Neural cell (in vitro differentiated cells): ENCODE results near the gene SSR4. TPM values are rescaled to one million over a fixed set of nuclear protein-coding genes. Genes with fewer than 3 reads are reported as not detected.

ENCODE experiments used
- H2AFZ ChIP-seq: fragments of 200-600, 300-800 bp; sonication (generic), shearing (Covaris generic); 2 replicates; pipeline ENCODE4 v1.6.0; 2014; ENCODE audit warnings: low read depth, mild to moderate bottlenecking, antibody characterized with exemption, low read length, moderate library complexity
- H3F3A ChIP-seq: fragments of 200-600 bp; shearing (Covaris generic); 2 replicates; pipeline ENCODE4 v1.6.1; 2016; ENCODE audit warnings: mild to moderate bottlenecking, moderate library complexity, mixed read lengths, antibody characterized with exemption, low read length; ENCODE audit not compliant: insufficient read depth, poor library complexity, severe bottlenecking
- H3K27ac ChIP-seq: fragments of 200-600, 300-800 bp; sonication (generic), shearing (Covaris generic); 2 replicates; pipeline ENCODE4 v1.5.1; 2014; ENCODE audit warnings: mild to moderate bottlenecking, low read length, moderate library complexity
- H3K27me3 ChIP-seq: fragments of 300-800, 200-600 bp; sonication (generic), shearing (Covaris generic); 2 replicates; pipeline ENCODE4 v1.6.0; 2014; ENCODE audit warnings: mild to moderate bottlenecking, low read depth, low read length, moderate library complexity; ENCODE audit not compliant: insufficient read depth
- H3K36me3 ChIP-seq: fragments of 300-800, 200-600 bp; sonication (generic), shearing (Covaris generic); 2 replicates; pipeline ENCODE4 v1.5.1; 2014; ENCODE audit warnings: mild to moderate bottlenecking, antibody characterized with exemption, low read length, moderate library complexity; ENCODE audit not compliant: insufficient read depth
- H3K4me2 ChIP-seq: fragments of 300-800, 200-600 bp; sonication (generic), shearing (Covaris generic); 2 replicates; pipeline ENCODE4 v1.6.0; 2014; ENCODE audit warnings: mild to moderate bottlenecking, low read length
- H3K4me3 ChIP-seq: fragments of 300-800, 200-600 bp; sonication (generic), shearing (Covaris generic); 2 replicates; pipeline ENCODE4 v1.5.1; 2014; ENCODE audit warnings: mild to moderate bottlenecking, low read length, moderate library complexity
- H3K79me2 ChIP-seq: fragments of 200-600 bp; shearing (Covaris generic); replicated peaks from 2 replicates; pipeline ENCODE4 v1.6.0; 2014; ENCODE audit warnings: mild to moderate bottlenecking, low read length, moderate library complexity; ENCODE audit not compliant: insufficient read depth
- H3K9ac ChIP-seq: fragments of 300-800, 200-600 bp; sonication (generic), shearing (Covaris generic); 2 replicates; pipeline ENCODE4 v1.6.1; 2016; ENCODE audit warnings: mild to moderate bottlenecking, low read length, mixed read lengths
- H3K9me2 ChIP-seq: fragments of 200-600 bp; shearing (Covaris generic); 2 replicates; pipeline ENCODE4 v1.6.1; 2016; ENCODE audit warnings: mild to moderate bottlenecking, low read length, mixed read lengths; ENCODE audit not compliant: insufficient read depth
- H3K9me3 ChIP-seq: fragments of 200-600, 300-800 bp; sonication (generic), shearing (Covaris generic); 2 replicates; pipeline ENCODE4 v1.6.1; 2016; ENCODE audit warnings: mild to moderate bottlenecking, mixed run types, low read length, moderate library complexity, mixed read lengths
- H4K20me1 ChIP-seq: fragments of 200-600 bp; shearing (Covaris generic); 2 replicates; pipeline ENCODE4 v1.6.1; 2016; ENCODE audit warnings: mild to moderate bottlenecking, mixed run types; ENCODE audit not compliant: insufficient read depth
- CTCF ChIP-seq: fragments of 450-650 bp; IDR thresholded peaks from 2 replicates; pipeline ENCODE4 v1.5.1; 2014; ENCODE audit warnings: antibody characterized with exemption, mild to moderate bottlenecking, moderate library complexity; ENCODE audit not compliant: poor library complexity, severe bottlenecking
- EP300 ChIP-seq: fragments of 450-650 bp; conservative IDR thresholded peaks from 2 replicates; pipeline ENCODE4 v1.6.1; 2014; ENCODE audit warnings: antibody characterized with exemption, mild to moderate bottlenecking, moderate library complexity; ENCODE audit not compliant: poor library complexity, severe bottlenecking
- EZH2 ChIP-seq: fragments of 200-600, 300-800 bp; shearing (Covaris generic), sonication (generic); IDR thresholded peaks from 2 replicates; pipeline ENCODE4 v1.6.1; 2014; ENCODE audit warnings: antibody characterized with exemption, low read length, borderline replicate concordance, mild to moderate bottlenecking; ENCODE audit not compliant: insufficient read depth, poor library complexity, severe bottlenecking
- MXI1 ChIP-seq: fragments of 450-650 bp; conservative IDR thresholded peaks from 2 replicates; pipeline ENCODE4 v1.6.1; 2014; ENCODE audit warnings: antibody characterized with exemption, mild to moderate bottlenecking; ENCODE audit not compliant: poor library complexity, severe bottlenecking
- POLR2AphosphoS5 ChIP-seq: IDR thresholded peaks from 2 replicates; pipeline ENCODE4 v1.6.1; 2012
- RAD21 ChIP-seq: fragments of 450-650 bp; conservative IDR thresholded peaks from 2 replicates; pipeline ENCODE4 v1.6.1; 2014; ENCODE audit warnings: antibody characterized with exemption, mild to moderate bottlenecking, moderate library complexity
- REST ChIP-seq: IDR thresholded peaks from 2 replicates; pipeline ENCODE4 v1.6.1; 2012; ENCODE audit warnings: borderline replicate concordance
- SMC3 ChIP-seq: fragments of 450-650 bp; conservative IDR thresholded peaks from 2 replicates; pipeline ENCODE4 v1.6.1; 2014; ENCODE audit warnings: antibody characterized with exemption, mild to moderate bottlenecking, moderate library complexity; ENCODE audit not compliant: poor library complexity
- TAF1 ChIP-seq: IDR thresholded peaks from 2 replicates; pipeline ENCODE4 v1.6.1; 2012; ENCODE audit warnings: low read depth
- polyA plus RNA-seq: library from polyadenylated mRNA; depleted of rRNA; stranded (reverse); fragments of >200 nt; gene quantifications from 2 replicates; pipeline ENCODE4 v1.2.3, GENCODE V29; 2014

Gene SSR4
- polyA plus RNA-seq, 1 donor from 2014 or later, result 186 TPM

DNA sequence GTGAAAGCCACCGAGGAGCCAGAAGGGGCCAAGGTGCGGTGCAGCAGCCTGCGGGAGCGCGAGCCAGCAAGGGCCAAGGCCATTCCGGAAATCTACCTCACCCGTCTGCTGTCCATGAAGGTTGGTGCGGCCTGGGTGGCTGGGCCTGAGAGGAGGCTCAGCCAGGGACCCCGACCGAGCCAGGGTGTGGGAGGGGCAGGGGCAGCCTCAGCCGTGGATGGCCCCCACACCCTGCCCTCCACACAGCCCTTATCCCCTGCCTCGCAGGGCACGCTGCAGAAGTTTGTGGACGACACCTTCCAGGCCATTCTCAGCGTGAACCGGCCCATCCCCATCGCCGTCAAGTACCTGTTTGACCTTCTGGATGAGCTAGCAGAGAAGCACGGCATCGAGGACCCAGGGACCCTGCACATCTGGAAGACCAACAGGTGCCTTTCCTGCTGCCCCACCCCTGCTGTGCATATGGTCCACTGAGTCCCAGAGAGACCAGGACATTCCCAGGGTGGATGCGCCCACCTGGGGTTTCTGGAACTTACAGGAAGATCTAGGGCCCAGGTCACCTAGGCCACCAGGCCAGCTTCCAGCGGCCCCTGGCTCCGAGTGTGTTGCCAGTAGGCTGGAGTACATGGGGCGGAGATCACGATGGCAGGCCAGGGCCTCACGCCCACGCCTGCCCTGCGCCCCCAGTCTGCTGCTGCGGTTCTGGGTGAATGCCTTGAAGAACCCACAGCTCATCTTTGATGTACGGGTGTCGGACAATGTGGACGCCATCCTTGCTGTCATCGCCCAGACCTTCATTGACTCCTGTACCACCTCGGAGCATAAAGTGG lies 17.0 kb upstream of the SSR4 start:
- H3K4me3 ChIP-seq, result no peak overlapping the region
- no peak overlapping the region for H3K27ac ChIP-seq
- no peak overlapping the region for H3K4me2 ChIP-seq
- H3K9me3 ChIP-seq, result no peaks in the 10 kb centered on the region
- H2AFZ ChIP-seq, result no peak overlapping the region
- H3K36me3 ChIP-seq, result no peaks in the 10 kb centered on the region
- H3F3A ChIP-seq, result no peaks in the 10 kb centered on the region
- H3K79me2 ChIP-seq, result no peaks in the 10 kb centered on the region
- TF ChIP-seq REST, result no peak
- no peak for TF ChIP-seq MXI1
- no peak for TF ChIP-seq EP300
- TF ChIP-seq TAF1, result no peak
- TF ChIP-seq RAD21, result no peak
- no peak for TF ChIP-seq CTCF
- TF ChIP-seq SMC3, result no peak
- TF ChIP-seq EZH2, result no peak
- no peak for TF ChIP-seq POLR2AphosphoS5
- H4K20me1 ChIP-seq, result no peaks in the 10 kb centered on the region
- H3K27me3 ChIP-seq, result no peaks in the 10 kb centered on the region
- no peak overlapping the region for H3K9ac ChIP-seq
- H3K9me2 ChIP-seq, result no peaks in the 10 kb centered on the region

DNA sequence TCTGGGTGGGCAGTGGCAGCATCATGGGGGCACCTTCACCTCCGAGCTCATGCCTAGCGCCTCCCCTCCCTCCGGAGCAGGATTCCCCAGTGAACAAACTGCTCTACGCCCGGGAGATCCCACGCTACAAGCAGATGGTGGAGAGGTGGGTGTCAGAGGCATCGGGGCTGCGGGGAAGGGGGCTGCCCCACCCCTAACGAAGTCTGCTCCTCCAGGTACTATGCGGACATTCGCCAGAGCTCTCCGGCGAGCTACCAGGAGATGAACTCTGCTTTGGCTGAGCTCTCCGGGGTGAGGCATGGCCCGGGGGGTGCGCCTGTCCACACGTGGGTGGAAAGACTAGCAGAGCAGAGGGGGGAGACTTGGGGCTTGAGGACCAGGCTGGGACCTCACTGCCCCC lies 16.3 kb upstream of the SSR4 start:
- Histone ChIP-seq H4K20me1 (no peaks in the 10 kb centered on the region), H3K36me3 (no peaks in the 10 kb centered on the region), H3F3A (no peaks in the 10 kb centered on the region), H3K4me2 (no peak overlapping the region), H3K27ac (no peak overlapping the region), H3K79me2 (no peaks in the 10 kb centered on the region), H3K4me3 (no peak overlapping the region), H2AFZ (no peak overlapping the region), H3K27me3 (no peaks in the 10 kb centered on the region), H3K9me2 (no peaks in the 10 kb centered on the region), H3K9me3 (no peaks in the 10 kb centered on the region), H3K9ac (no peak overlapping the region)
- TF ChIP-seq POLR2AphosphoS5 (no peak), SMC3 (no peak), REST (no peak), EP300 (no peak), RAD21 (no peak), MXI1 (no peak), EZH2 (no peak), TAF1 (no peak), CTCF (no peak)
